SU-DHL-6 (cell line): Measurements from ENCODE around the gene ROCK2.

Experiments used
- H2AFZ ChIP-seq: fragments of 200-600 bp; sonication (generic); 2 replicates; pipeline ENCODE4 v1.6.1; 2014; ENCODE audit warnings: low read depth, mild to moderate bottlenecking, moderate library complexity, mixed read lengths, antibody characterized with exemption, low read length; ENCODE audit not compliant: severe bottlenecking
- H3F3A ChIP-seq: fragments of 200-600 bp; shearing (Covaris generic); 2 replicates; pipeline ENCODE4 v1.6.0; 2016; ENCODE audit warnings: antibody characterized with exemption, mild to moderate bottlenecking; ENCODE audit not compliant: insufficient read depth
- H3K27ac ChIP-seq: fragments of 200-600 bp; sonication (generic); 2 replicates; pipeline ENCODE4 v1.5.1; 2016; ENCODE audit warnings: low read depth, mild to moderate bottlenecking, low read length, moderate library complexity, mixed read lengths
- H3K27me3 ChIP-seq: fragments of 200-600 bp; sonication (generic), shearing (Covaris generic); 2 replicates; pipeline ENCODE4 v1.6.0; 2014; ENCODE audit warnings: mild to moderate bottlenecking, low read length
- H3K36me3 ChIP-seq: fragments of 200-600 bp; sonication (generic); 2 replicates; pipeline ENCODE4 v1.6.1; 2014; ENCODE audit warnings: mild to moderate bottlenecking, low read length, mixed read lengths
- H3K4me2 ChIP-seq: fragments of 300-600, 200-600 bp; shearing (Covaris generic), sonication (generic); 2 replicates; pipeline ENCODE4 v1.6.0; 2014; ENCODE audit warnings: low read length, low read depth, mild to moderate bottlenecking; ENCODE audit not compliant: poor library complexity, severe bottlenecking
- H3K4me3 ChIP-seq: fragments of 200-600 bp; sonication (generic); 2 replicates; pipeline ENCODE4 v1.5.1; 2014; ENCODE audit warnings: antibody characterized with exemption, low read length, mild to moderate bottlenecking, mixed read lengths; ENCODE audit not compliant: insufficient read depth, poor library complexity, severe bottlenecking
- H3K79me2 ChIP-seq: fragments of 200-600 bp; sonication (generic); 2 replicates; pipeline ENCODE4 v1.6.1; 2014; ENCODE audit warnings: mild to moderate bottlenecking, low read length, moderate library complexity; ENCODE audit not compliant: insufficient read depth
- H3K9ac ChIP-seq: fragments of 200-600 bp; sonication (generic); 2 replicates; pipeline ENCODE4 v1.7.0; 2014; ENCODE audit warnings: mild to moderate bottlenecking, low read length
- H3K9me2 ChIP-seq: fragments of 200-600 bp; sonication (generic); replicated peaks from 2 replicates; pipeline ENCODE4 v1.6.1; 2014; ENCODE audit warnings: low read length; ENCODE audit not compliant: insufficient read depth
- H3K9me3 ChIP-seq: fragments of 200-600 bp; sonication (generic); 2 replicates; pipeline ENCODE4 v1.6.1; 2014; ENCODE audit warnings: low read length, mixed read lengths; ENCODE audit not compliant: insufficient read depth
- H4K20me1 ChIP-seq: fragments of 200-600 bp; sonication (generic); 2 replicates; pipeline ENCODE4 v1.6.1; 2014; ENCODE audit warnings: low read depth, mild to moderate bottlenecking, antibody characterized with exemption, low read length, moderate library complexity, mixed read lengths
- CTCF ChIP-seq: fragments of 200-600 bp; sonication (generic); IDR thresholded peaks from one replicate; pipeline ENCODE4 v1.5.1; 2017; ENCODE audit warnings: antibody characterized with exemption, mild to moderate bottlenecking, low read length, moderate library complexity; ENCODE audit not compliant: insufficient read depth, poor library complexity, severe bottlenecking
- EZH2phosphoT487 ChIP-seq: fragments of 200-600 bp; sonication (generic), shearing (Covaris generic); conservative IDR thresholded peaks from 2 replicates; pipeline ENCODE4 v1.6.1; 2018; ENCODE audit warnings: mild to moderate bottlenecking, antibody characterized with exemption, low read length, moderate library complexity, mixed read lengths

The ROCK2 gene

DNA sequence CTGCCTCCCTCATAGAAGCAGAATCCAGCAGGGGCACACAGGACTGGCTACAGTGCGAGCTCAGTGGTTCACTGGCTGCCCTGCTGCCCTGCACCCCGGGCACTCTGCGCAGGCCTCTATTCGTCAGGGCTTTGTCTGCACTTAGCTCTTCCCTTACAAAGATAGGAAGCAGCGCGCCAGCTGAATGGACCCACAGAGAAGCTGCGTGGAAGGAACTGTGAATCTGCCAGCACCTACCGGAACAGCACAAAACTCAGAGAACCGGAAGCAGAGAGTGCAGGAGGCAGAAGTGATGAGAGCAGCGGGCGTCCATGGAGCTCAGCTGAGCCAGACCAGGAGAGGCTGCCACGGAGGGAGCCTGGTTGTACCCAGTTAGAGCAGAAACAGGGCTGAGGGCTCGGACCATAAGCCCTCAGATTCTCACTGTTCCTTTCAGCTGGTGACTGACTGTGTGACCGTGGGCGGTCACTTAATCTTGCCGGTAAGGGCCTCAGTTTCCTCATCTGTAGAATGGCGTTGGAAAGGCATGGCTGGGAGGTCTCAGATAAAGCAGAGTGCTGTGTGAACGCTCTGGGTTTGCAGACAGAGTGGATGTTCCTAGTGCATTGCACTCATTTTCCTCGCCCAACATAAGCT lies 212.3 kb downstream of the ROCK2 start:
- Histone ChIP-seq H3K9me3 (no peaks in the 10 kb centered on the region), H3F3A (peaks cover 4% of the 10 kb centered on the region), H3K27ac (no peak overlapping the region), H3K36me3 (no peaks in the 10 kb centered on the region), H3K27me3 (no peaks in the 10 kb centered on the region), H4K20me1 (no peaks in the 10 kb centered on the region), H3K9ac (no peak overlapping the region), H3K79me2 (no peaks in the 10 kb centered on the region), H3K4me2 (no peak overlapping the region), H2AFZ (peak overlapping the region; percentile 99), H3K4me3 (no peak overlapping the region), H3K9me2 (no peaks in the 10 kb centered on the region)
- TF ChIP-seq EZH2phosphoT487 (no peak), CTCF (no peak)

- Histone ChIP-seq H3K79me2 (no peaks in the 10 kb centered on the region), H3K9ac (no peak overlapping the region), H4K20me1 (no peaks in the 10 kb centered on the region), H2AFZ (no peak overlapping the region), H3K9me2 (no peaks in the 10 kb centered on the region), H3K4me2 (no peak overlapping the region), H3K36me3 (no peaks in the 10 kb centered on the region), H3K9me3 (no peaks in the 10 kb centered on the region), H3K4me3 (no peak overlapping the region), H3K27ac (no peak overlapping the region), H3K27me3 (no peaks in the 10 kb centered on the region), H3F3A (peaks cover 4% of the 10 kb centered on the region)
- TF ChIP-seq CTCF (no peak), EZH2phosphoT487 (no peak)
Observed at GRCh38 chr2:11131166-11131920, 213.1 kb downstream of the ROCK2 start.
